H54 (cell line): ENCODE results near the gene CACNB3.
"Not testable (repeated sequence)": the region's sequence is repeated elsewhere in the genome, so short reads cannot be mapped to it uniquely, and the experiment has no call there.

ENCODE experiments used
- DNase-seq: peaks from one replicate; pipeline ENCODE4 v3.0.0; 2011; ENCODE audit warnings: low spot score, mixed read lengths; ENCODE audit not compliant: insufficient read length
- FAIRE-seq: peaks from 3 replicates; lab custom pipeline; 2011; peaks lifted over from hg19 to GRCh38; lab: Jason Lieb, UNC
- POLR2A ChIP-seq: IDR thresholded peaks from 2 replicates; pipeline ENCODE4 v1.6.1; 2011; ENCODE audit warnings: low read depth, mild to moderate bottlenecking, low read length

The CACNB3 gene

GRCh38 chr12:48862760-48863159, 44.5 kb downstream of the CACNB3 start:
- DNase-seq: no peak
- no peak for FAIRE-seq

DNA sequence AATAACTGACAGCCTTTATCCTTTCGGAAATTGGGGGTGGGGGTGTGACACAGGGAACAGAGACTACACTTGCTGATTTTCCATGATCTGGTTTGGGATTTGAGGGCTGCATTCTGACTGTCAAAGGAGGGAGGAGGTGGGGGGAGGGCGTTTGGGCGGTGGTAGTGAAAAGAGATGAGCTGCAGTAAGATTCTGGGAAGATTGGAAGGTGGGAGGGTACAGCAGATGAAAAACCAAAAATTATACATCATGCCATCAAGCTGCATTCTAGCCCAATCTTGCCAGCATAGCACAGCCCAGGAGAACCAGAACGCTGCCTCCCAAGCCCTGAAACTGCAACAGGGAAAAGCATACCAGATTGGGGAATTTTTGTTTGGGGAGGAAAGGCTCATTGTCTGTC, 45.0 kb downstream of the CACNB3 start:
- DNase-seq (no peak), FAIRE-seq (no peak)
- no peak for TF ChIP-seq POLR2A

More at GRCh38 chr12:48862760-48863159, 44.5 kb downstream of the CACNB3 start:
- TF ChIP-seq POLR2A: no peak

GRCh38 chr12:48865281-48866051, 47.2 kb downstream of the CACNB3 start, which contains the start of gene RND1:
Gene RND1, minus strand, starts transcription at chr12:48865870. Its CDS starts 103 bp downstream, at chr12:48865767.
- peak; percentile 79 for DNase-seq
- peak; percentile 71 for FAIRE-seq

DNA sequence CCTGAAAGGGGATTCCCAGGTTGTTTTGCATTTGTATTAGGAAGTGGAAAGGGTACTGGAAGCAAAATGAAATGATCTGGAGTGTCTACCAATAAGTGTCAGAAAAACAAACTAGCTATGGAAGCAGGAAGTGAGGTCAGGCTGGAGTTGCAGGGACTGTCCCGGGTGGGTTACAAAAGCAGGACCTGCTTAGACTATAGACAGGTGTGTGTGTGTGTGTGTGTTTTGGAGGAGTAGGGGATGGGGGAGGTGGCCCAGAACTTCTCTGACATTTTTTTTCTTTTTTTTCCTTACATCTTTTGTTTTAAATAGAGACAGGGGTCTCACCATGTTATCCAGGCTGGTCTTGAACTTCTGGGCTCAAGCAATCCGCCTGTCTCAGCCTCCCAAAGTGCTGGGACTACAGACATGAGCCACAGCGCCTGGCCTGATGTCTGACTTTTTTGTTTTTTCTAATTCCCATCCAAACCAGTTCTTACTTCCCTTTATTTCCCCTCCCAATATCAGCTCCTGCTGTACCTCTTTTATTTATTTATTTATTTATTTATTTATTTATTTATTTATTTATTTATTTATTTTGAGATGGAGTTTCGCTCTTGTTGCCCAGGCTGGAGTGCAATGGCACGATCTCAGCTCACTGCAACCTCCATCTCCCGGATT, 47.9 kb downstream of the CACNB3 start:
- no peak for FAIRE-seq
- TF ChIP-seq POLR2A: no peak
- DNase-seq: no peak

More at GRCh38 chr12:48865281-48866051, 47.2 kb downstream of the CACNB3 start, which contains the start of gene RND1:
- peak; percentile 90 for TF ChIP-seq POLR2A

GRCh38 chr12:48868451-48868850, 50.2 kb downstream of the CACNB3 start:
- no peak for TF ChIP-seq POLR2A
- no peak for FAIRE-seq
- no peak for DNase-seq

DNA sequence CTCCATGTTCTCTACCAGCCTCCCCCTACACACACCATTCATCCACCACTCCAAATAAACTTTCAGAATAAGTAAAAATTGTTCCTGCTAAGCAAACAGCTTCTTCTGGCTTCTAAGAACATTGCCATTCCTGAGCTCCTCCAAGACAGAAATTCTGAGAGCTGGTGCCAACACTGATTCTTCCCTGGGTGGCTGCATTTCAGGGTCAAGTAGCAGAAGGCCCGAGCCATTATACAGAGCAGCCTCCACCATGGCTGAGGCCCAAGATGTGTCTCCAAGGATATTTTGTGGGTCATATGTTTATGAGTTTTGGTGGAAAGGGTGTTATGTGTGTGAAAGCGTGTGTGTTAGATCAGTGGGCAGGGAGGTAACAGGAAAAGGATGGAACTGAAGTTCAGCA, 50.9 kb downstream of the CACNB3 start:
- FAIRE-seq (no peak), DNase-seq (no peak)
- no peak for TF ChIP-seq POLR2A

GRCh38 chr12:48873096-48873495, 54.8 kb downstream of the CACNB3 start:
- TF ChIP-seq POLR2A: no peak
- FAIRE-seq: no peak
- no peak for DNase-seq

DNA sequence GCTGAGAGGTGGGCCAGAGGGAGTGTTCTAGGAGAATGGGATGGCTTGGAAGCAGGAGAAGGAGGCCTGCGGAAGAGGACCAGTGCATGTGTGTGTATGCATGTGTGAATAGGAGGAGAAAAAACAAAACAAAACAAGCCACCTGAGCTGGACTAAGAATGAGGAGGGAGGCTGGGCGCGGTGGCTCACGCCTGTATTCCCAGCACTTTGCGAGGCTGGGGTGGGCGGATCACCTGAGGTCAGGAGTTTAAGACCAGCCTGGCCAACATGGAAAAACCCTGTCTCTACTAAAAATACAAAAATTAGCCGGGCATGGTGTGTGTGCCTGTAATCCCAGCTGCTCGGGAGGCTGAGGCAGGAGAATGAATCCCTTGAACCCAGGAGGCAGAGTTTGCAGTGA, 55.2 kb downstream of the CACNB3 start:
- not testable (repeated sequence) for DNase-seq, FAIRE-seq

DNA sequence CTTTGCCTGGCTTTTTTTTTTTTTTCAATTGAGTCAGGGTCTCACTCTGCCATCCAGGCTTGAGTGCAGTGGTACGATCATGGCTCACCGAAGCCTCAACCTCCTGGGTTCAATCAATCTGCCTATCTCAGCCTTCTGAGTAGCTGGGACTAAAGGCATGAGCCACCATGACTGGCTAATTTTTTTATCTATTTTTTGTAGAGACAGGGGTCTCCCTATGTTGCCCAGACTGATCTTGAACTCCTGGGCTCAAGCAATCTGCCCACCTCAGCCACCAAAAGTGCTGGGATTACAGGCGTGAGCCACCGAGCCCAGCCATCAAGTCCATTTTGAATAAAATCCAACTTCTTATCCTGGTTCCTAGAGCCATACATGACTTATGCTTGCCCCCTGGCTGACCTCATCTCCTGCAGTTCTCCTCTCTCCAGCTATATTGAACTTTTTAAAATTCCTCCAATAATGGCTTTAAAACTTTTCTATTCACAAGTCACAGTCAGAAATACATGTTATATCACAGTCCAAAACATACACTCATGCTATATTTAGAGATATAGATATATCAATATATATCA, 57.7 kb downstream of the CACNB3 start:
- no peak for TF ChIP-seq POLR2A
- DNase-seq (no peak), FAIRE-seq (no peak)
